ENCODE measurements around the gene CTRB1.

DNA sequence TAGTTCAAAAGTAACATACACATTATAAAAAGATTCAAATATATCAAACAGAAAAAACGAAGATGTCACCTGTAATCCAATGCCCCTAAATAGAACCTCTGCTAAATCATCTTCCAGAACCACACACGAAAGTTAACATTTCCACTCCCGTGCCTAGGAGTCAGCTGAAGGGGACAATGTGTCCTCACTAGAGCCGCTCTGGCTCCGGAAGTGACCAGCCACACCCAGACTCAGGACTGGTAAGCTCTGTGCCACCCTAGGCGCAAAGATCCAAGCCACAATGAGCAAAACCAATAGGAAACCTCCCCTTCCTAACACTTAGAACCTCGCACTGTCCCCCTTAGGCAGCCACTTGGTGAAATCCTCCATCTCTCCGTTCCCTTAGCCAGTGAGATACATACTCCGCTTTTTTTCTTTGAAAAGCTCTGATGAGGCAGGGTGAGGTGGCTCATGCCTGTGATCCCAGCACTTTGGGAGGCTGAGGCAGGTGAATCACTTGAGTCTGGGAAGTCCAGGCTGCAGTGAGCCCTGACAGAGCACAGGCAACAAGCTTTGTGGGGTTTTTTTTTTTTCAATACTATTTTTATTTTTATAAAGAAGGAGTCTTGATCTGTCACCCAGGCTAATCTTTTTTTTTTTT is 11.8 kb downstream of the CTRB1 start:
- TF ChIP-seq EP300 (IDR thresholded peaks at IDR 0.05; ENCODE audit: borderline replicate concordance) (no peak), YY1 (IDR thresholded peaks at IDR 0.05; ENCODE audit: low read depth) (no peak), RAD21 (IDR thresholded peaks at IDR 0.05; ENCODE audit: low read depth) (no peak), EGR1 (IDR thresholded peaks at IDR 0.05) (no peak)
- TF ChIP-seq, protein P1, sequence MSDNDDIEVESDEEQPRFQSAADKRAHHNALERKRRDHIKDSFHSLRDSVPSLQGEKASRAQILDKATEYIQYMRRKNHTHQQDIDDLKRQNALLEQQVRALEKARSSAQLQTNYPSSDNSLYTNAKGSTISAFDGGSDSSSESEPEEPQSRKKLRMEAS (IDR thresholded peaks at IDR 0.05): no peak
- TF ChIP-seq, protein P2, sequence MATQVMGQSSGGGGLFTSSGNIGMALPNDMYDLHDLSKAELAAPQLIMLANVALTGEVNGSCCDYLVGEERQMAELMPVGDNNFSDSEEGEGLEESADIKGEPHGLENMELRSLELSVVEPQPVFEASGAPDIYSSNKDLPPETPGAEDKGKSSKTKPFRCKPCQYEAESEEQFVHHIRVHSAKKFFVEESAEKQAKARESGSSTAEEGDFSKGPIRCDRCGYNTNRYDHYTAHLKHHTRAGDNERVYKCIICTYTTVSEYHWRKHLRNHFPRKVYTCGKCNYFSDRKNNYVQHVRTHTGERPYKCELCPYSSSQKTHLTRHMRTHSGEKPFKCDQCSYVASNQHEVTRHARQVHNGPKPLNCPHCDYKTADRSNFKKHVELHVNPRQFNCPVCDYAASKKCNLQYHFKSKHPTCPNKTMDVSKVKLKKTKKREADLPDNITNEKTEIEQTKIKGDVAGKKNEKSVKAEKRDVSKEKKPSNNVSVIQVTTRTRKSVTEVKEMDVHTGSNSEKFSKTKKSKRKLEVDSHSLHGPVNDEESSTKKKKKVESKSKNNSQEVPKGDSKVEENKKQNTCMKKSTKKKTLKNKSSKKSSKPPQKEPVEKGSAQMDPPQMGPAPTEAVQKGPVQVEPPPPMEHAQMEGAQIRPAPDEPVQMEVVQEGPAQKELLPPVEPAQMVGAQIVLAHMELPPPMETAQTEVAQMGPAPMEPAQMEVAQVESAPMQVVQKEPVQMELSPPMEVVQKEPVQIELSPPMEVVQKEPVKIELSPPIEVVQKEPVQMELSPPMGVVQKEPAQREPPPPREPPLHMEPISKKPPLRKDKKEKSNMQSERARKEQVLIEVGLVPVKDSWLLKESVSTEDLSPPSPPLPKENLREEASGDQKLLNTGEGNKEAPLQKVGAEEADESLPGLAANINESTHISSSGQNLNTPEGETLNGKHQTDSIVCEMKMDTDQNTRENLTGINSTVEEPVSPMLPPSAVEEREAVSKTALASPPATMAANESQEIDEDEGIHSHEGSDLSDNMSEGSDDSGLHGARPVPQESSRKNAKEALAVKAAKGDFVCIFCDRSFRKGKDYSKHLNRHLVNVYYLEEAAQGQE (IDR thresholded peaks at IDR 0.05; ENCODE audit: low read depth): no peak

Measured in Ishikawa (cell line).